HG03354 (cell line): Measurements from ENCODE around the gene DNAAF1.

Source experiments
- ATAC-seq: cut with Tn5 transposase; IDR thresholded peaks from one replicate; pipeline ENCODE4 v1.9.1; 2021; ENCODE audit warnings: mild to moderate bottlenecking; ENCODE audit not compliant: unreplicated experiment, poor library complexity, severe bottlenecking

The DNAAF1 gene

DNA sequence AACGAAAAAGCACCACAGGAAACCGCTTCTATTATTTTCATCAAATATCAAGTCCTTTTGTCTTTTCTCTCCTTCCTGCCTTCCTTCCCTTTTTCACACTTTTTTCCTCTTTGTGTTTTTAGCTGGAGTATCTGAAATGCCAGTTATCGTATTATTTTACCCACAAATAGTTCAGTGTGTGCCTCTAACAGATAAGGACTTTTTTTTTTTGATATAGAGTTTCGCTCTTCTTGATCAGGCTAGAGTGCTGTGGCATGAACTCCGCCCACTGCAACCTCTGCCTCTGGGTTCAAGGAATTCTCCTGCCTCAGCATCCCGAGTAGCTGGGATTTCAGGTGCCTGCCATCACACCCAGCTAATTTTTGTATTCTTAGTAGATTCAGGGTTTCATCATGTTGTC is 10.7 kb downstream of the DNAAF1 start:
- ATAC-seq: no peak

- no peak for ATAC-seq
Observed at GRCh38 chr16:84156342-84156784, 11.3 kb downstream of the DNAAF1 start.

- no peak for ATAC-seq
Observed at GRCh38 chr16:84159007-84159406, 13.9 kb downstream of the DNAAF1 start.

DNA sequence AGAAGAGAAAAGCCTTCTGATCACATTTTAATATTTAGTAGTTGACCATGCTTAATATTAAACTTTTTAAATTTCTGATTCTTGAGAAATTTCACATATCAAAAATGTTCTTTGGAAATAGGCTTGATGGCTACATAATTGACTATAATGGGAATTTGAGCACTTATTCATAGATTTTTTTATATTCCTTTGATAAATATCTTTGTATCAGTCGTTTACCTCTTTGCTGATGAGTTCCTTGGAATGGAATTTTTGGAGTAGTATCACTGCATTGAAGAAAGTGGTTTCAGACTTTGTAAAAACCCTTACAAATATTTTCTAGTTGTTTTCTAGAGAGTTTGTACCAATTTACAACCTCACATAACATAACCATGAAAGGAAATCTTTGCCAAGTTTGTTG is 14.7 kb downstream of the DNAAF1 start:
- no peak for ATAC-seq

DNA sequence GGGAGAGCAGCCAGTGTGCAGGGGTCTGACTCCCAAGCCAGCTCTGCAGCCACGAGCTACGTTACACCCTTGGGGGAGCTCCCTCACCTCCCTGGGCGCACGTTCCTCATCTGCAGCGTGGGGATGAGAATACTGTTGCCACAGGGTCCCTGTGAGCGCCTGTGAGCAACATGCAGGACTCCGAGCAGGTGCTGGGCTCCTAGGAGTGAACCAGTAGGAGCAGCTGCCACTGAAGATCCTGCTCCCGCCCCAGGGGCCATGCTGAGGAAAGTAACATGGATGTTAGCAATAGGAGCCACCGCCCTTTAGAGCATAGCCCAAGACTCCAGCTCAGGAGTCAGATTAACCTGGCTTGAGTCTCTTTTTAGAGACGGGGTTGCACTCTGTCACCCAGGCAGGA is 15.9 kb downstream of the DNAAF1 start:
- ATAC-seq: no peak

GRCh38 chr16:84161801-84162200 is 16.7 kb downstream of the DNAAF1 start:
- no peak for ATAC-seq

GRCh38 chr16:84165746-84166145 is 20.6 kb downstream of the DNAAF1 start:
- ATAC-seq: no peak

DNA sequence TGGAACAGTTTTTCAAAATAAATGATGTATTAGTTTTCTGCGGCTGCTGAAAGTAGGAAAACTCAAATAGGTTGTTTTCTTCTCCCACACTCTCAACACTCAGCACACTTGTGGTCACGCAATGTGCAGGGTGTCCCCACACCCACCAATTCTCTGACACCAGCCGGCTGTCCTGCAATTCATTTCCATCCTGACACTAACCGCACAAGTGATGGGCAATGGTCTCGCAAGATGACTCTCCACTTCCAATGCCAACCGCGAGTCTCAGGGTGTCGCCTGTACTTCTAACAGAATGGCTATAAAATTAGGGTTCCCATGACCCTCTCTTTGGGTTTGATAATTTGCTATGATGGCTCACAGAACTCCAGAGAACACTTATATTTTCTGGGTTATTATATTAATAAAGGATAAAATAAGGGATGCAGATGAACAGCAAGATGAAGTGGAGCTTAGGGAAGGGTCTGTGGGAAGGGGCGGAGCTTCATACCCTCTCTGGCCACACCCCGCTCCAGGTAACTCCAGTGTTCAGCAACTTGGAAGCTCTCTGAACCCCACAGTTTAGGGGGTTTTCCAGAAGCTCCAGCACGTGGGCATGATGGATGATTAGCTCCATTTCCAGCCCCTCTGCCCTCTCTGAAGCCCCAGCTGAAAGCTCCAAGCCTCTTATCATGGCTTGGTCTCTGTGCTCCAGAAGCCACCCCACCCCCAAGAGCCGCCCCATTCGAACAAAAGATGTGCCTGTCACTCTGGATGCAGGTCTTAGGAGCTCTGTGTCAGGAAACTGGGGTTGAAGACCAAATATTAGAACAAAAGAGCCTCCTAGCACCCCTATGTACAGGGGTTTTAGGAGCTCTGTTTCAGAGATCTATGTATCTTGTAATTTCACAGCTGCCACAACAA is 21.9 kb downstream of the DNAAF1 start:
- ATAC-seq: no peak

GRCh38 chr16:84169765-84170310 is 24.7 kb downstream of the DNAAF1 start:
- no peak for ATAC-seq

DNA sequence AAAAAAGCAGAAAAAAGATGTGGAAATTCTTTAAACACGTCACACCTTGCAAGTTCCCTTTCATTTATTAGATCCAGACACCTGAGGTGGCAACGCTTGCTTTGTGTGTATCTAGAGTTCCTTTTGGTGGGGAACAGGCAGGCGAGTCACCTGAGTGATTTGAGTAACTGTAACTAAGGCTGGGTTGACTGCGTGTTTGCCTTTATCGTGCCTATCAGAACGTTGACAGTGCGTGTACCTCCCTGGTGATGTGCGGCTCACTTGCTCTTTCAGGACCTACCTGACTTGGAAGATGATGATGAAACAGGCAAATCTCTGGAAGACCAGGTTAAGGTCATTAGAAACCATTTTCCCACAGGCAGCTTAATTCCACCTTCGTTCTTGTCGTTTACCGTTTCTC is 29.3 kb downstream of the DNAAF1 start:
- ATAC-seq: no peak

GRCh38 chr16:84175350-84176081 is 30.4 kb downstream of the DNAAF1 start:
- ATAC-seq: peak; percentile 82

- ATAC-seq: no peak
Observed at GRCh38 chr16:84176192-84177053, 31.3 kb downstream of the DNAAF1 start.

DNA sequence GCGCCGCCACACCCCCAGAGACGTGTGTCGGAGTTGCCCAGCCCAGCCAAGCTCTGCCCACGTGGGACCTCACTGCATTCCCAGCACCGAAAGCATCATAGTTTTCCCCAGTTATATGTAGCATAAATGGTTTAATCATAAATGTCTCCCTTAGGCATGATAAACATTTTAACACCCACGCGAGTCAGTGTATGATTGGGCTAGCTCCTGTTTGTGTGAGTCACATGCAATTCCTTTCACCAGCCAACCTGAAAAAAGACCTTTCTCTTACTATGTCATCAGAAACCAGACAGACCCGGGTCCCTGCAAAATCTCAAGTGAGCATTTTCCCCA is 32.6 kb downstream of the DNAAF1 start:
- ATAC-seq: no peak

- no peak for ATAC-seq
Observed at GRCh38 chr16:84178146-84178765, 33.1 kb downstream of the DNAAF1 start.

DNA sequence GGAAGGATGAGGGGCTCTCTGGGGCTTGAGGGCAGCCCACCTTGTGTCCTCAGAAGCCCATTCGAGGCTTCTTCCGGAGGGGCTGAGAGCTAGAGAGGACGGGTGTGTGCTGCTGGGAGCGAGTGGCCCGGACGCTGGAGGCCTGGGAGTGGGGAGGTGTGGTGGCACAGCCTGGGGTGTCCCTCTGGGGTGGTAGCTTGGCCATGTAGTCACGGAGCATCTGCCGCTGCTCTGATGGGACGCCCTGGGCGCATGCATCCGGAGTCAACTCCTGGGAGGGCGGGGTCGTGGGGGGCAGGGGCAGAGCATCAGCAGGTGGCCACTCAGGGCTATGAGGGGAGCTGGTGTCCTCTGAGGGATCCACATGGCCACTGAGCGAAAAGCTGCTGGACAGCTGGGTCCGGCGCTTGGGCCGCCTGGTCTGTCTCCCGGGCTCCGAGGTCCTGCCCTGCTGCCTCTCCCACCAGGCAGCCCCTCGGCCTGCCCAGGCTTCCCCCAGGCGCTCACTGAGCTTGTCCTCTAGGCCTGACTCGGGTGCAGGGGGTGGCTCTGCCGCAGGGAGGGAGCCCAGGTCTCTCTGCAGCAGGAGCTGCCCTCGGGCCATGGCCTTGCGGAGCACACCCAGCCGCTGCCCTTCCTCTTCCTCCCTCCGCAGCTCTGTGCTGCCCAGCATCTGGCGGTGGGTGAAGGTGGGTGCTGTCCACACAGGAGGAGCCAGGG is 33.9 kb downstream of the DNAAF1 start:
- no peak for ATAC-seq

DNA sequence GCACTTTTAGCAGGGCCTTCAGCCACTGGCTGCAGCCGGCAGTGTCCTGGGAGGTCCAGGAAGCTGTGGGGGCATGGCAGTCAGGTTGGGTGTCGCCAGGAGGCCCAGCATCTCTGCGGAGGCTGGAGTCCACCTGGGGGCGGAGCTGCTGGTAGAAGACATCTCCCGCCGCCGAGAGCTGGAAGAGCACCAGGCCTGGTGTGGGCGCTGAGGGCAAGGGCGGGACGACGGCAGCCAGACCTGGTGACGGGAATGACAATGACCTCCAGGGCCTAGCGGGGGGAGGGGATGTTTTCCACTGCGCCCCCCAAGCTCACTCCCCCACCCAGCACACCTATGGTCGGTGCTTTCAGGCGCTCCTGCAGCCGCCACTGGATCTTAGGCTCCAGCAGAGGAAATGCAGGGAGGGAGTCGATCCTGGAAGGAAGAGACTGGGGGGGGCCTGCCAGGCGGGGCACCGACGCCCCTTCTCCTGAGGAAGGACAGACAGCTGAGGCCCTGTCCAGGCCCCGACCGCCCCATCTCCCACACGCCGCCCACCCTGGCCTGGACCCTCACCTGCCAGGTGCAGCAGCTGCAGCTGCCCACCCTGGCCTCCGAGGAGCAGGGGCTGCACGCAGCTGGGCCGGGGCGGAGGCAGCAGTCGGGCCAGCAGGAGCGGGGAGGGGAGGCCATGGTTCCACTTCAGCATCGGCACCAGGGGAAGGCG is 34.7 kb downstream of the DNAAF1 start:
- no peak for ATAC-seq

- no peak for ATAC-seq
Observed at GRCh38 chr16:84180519-84181140, 35.5 kb downstream of the DNAAF1 start.
